HepG2 (cell line): Measurements from ENCODE around the gene SLC12A5.

ENCODE experiments used
- GTF3A ChIP-seq: sonication (generic); formaldehyde crosslinking; conservative IDR thresholded peaks from 2 replicates; pipeline ENCODE4 v1.4.0; 2020; ENCODE audit warnings: mild to moderate bottlenecking, missing genetic modification reagents
- POLR2AphosphoS2 ChIP-seq: IDR thresholded peaks from 2 replicates; pipeline ENCODE4 v1.6.1; 2011; ENCODE audit warnings: low read depth, low read length, improper control_type of control experiment
- PREB ChIP-seq: sonication (generic); formaldehyde crosslinking; IDR thresholded peaks from 2 replicates; pipeline ENCODE4 v1.4.0; 2020; ENCODE audit warnings: missing genetic modification reagents
- STAT6 ChIP-seq: sonication (generic); formaldehyde crosslinking; IDR thresholded peaks from 2 replicates; pipeline ENCODE4 v1.4.0; 2020; ENCODE audit warnings: missing genetic modification reagents, mild to moderate bottlenecking, borderline replicate concordance
- ZBTB4 ChIP-seq: sonication (generic); formaldehyde crosslinking; IDR thresholded peaks from 2 replicates; pipeline ENCODE4 v1.4.0; 2020; ENCODE audit warnings: missing genetic modification reagents, mild to moderate bottlenecking, borderline replicate concordance

- TF ChIP-seq STAT6 (CRISPR knock-in tag) (no peak), ZBTB4 (CRISPR knock-in tag) (no peak), PREB (CRISPR knock-in tag) (no peak), GTF3A (no peak), POLR2AphosphoS2 (no peak)
Measured at GRCh38 chr20:45991616-45992015, 37.4 kb upstream of the SLC12A5 start.
